Pons (tissue), 1 donor: ENCODE results near the gene BCKDK.

ENCODE experiments used
- DNase-seq: peaks from one replicate; pipeline ENCODE4 v3.0.0-alpha.2; 2016; ENCODE audit warnings: low spot score

BCKDK gene

GRCh38 chr16:31108035-31108793, at the start of gene BCKDK:
BCKDK (plus strand) TSS chr16:31108386; CDS start chr16:31109224, 838 bp downstream.
- DNase-seq = peak; percentile 62

- DNase-seq = no peak
Measured at GRCh38 chr16:31061126-31061812, 46.9 kb upstream of the BCKDK start.

GRCh38 chr16:31061813-31062440, 46.3 kb upstream of the BCKDK start:
- no peak for DNase-seq

GRCh38 chr16:31063495-31063842, 44.7 kb upstream of the BCKDK start:
- DNase-seq = no peak

- no peak for DNase-seq
Measured at GRCh38 chr16:31063843-31064611, 44.2 kb upstream of the BCKDK start.

GRCh38 chr16:31064882-31065461, 43.2 kb upstream of the BCKDK start:
- DNase-seq = no peak

GRCh38 chr16:31067342-31067741, 40.8 kb upstream of the BCKDK start:
- DNase-seq = no peak

- no peak for DNase-seq
Measured at GRCh38 chr16:31071861-31072260, 36.3 kb upstream of the BCKDK start.

- DNase-seq = peak; percentile 26
Measured at GRCh38 chr16:31072540-31073141, 35.5 kb upstream of the BCKDK start.

GRCh38 chr16:31073142-31073969, 34.8 kb upstream of the BCKDK start:
- peak; percentile 90 for DNase-seq

GRCh38 chr16:31073970-31074813, 34.0 kb upstream of the BCKDK start, which contains the start of the genes ZNF646 and ZNF668:
ZNF646 (plus strand) TSS chr16:31074422; CDS start chr16:31076325, 1,903 bp downstream.
ZNF668 (minus strand) TSS chr16:31074240; CDS start chr16:31064459, 9,781 bp downstream.
- DNase-seq = peak; percentile 100

GRCh38 chr16:31074814-31075183, 33.4 kb upstream of the BCKDK start:
- DNase-seq = no peak

GRCh38 chr16:31076319-31076718, 31.9 kb upstream of the BCKDK start:
- DNase-seq = no peak

- no peak for DNase-seq
Measured at GRCh38 chr16:31077024-31077423, 31.2 kb upstream of the BCKDK start.

- DNase-seq = no peak
Measured at GRCh38 chr16:31077592-31078396, 30.4 kb upstream of the BCKDK start.

- DNase-seq = no peak
Measured at GRCh38 chr16:31078597-31079341, 29.4 kb upstream of the BCKDK start.

GRCh38 chr16:31079342-31079944, 28.7 kb upstream of the BCKDK start:
- DNase-seq = no peak
